ENCODE measurements around the gene SPSB1. TPM values are rescaled to one million over a fixed set of nuclear protein-coding genes. Genes with fewer than 3 reads are reported as not detected.

Gene SPSB1
- total and polyA plus RNA-seq, 2 experiments from 2014 or later: 4.6 to 5.4 TPM

DNA sequence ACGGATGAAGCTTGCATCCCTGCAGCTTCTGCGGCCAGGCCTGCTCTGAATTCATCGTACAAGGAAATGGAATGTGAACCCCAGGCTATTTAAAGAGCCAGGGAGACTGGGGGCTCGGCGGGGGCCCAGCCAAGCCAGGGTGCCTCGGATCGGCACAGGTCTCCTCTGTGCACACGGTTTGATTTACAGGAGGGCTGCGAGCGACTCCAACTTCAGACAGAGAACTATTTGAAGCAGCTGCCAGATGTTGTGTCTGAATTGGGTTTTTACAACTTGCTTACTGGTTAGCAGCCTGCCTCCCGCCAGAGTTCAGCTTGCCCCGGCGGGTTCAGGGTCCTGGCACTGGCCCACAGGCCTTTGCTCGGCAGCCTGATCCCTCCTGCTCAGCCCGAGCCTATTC, 83.2 kb downstream of the SPSB1 start:
- no peak for DNase-seq (ENCODE audit: low read depth in 1 of 2, low spot score in 1 of 2)
- Histone ChIP-seq H3K27me3 (no peaks in the 10 kb centered on the region), H3K4me3 (no peak overlapping the region), H3K27ac (no peak overlapping the region), H3K36me3 (no peaks in the 10 kb centered on the region), H3K4me1 (ENCODE audit: low read depth) (no peaks in the 10 kb centered on the region), H3K9me3 (ENCODE audit: low read depth) (no peaks in the 10 kb centered on the region)
- TF ChIP-seq, protein P1, sequence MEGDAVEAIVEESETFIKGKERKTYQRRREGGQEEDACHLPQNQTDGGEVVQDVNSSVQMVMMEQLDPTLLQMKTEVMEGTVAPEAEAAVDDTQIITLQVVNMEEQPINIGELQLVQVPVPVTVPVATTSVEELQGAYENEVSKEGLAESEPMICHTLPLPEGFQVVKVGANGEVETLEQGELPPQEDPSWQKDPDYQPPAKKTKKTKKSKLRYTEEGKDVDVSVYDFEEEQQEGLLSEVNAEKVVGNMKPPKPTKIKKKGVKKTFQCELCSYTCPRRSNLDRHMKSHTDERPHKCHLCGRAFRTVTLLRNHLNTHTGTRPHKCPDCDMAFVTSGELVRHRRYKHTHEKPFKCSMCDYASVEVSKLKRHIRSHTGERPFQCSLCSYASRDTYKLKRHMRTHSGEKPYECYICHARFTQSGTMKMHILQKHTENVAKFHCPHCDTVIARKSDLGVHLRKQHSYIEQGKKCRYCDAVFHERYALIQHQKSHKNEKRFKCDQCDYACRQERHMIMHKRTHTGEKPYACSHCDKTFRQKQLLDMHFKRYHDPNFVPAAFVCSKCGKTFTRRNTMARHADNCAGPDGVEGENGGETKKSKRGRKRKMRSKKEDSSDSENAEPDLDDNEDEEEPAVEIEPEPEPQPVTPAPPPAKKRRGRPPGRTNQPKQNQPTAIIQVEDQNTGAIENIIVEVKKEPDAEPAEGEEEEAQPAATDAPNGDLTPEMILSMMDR (IDR thresholded peaks at IDR 0.05; ENCODE audit: low read depth, low read length): no peak

DNA sequence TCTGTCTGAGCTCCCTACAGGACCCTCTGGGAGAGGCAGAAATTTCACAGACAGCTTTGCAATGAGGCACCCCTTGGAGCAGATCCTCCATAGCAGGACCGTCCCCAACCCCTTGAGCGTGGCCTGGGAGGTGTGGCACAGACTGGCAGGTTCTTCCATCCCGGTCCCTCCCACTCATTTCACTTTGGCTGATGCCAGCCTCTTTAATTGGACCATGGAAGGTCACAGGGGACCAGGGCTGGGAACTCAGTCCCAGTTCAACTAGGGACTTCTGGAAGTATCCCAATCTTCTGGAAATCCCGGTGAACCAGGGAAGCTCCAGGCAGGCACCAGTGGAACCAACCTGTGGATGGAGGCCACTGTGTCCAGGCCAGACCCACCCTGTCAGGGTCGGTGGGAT, 83.7 kb downstream of the SPSB1 start:
- H3K36me3 ChIP-seq: no peaks in the 10 kb centered on the region
- no peak overlapping the region for H3K27ac ChIP-seq
- no peak for DNase-seq (ENCODE audit: low read depth in 1 of 2, low spot score in 1 of 2)
- no peaks in the 10 kb centered on the region for H3K4me1 ChIP-seq (ENCODE audit: low read depth)
- TF ChIP-seq, protein P1 (IDR thresholded peaks at IDR 0.05; ENCODE audit: low read depth, low read length): no peak
- H3K9me3 ChIP-seq (ENCODE audit: low read depth): no peaks in the 10 kb centered on the region
- H3K27me3 ChIP-seq: no peaks in the 10 kb centered on the region
- H3K4me3 ChIP-seq: no peak overlapping the region

DNA sequence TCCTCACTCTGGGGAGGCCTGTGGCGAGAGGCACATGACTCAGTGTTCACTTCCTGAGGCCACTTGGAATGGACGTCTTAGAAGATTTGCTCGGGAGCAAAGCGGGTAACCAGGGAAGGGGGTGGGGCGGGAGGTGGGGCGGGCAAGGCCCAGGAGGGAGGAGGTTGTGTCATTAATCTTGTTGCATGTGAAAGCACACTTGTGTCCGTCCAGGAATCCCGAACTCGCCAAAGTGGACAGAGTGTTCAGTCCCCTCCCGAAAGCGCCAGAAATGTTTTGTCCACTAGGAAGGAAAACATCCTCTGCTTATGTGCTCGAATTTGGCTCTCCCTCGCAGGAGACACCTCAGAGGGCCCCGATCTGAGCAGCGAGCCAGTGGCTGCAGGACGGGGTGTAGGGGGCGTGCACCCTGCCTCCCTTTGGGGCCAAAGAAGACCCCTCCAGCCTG, 84.2 kb downstream of the SPSB1 start:
- H3K27ac ChIP-seq: no peak overlapping the region
- peak in 1 of 2 donors; percentile 67 for DNase-seq (ENCODE audit: low read depth in 1 of 2, low spot score in 1 of 2)
- no peaks in the 10 kb centered on the region for H3K4me1 ChIP-seq (ENCODE audit: low read depth)
- no peaks in the 10 kb centered on the region for H3K9me3 ChIP-seq (ENCODE audit: low read depth)
- no peaks in the 10 kb centered on the region for H3K36me3 ChIP-seq
- TF ChIP-seq, protein P1 (IDR thresholded peaks at IDR 0.05; ENCODE audit: low read depth, low read length): no peak
- H3K27me3 ChIP-seq: no peaks in the 10 kb centered on the region
- no peak overlapping the region for H3K4me3 ChIP-seq

DNA sequence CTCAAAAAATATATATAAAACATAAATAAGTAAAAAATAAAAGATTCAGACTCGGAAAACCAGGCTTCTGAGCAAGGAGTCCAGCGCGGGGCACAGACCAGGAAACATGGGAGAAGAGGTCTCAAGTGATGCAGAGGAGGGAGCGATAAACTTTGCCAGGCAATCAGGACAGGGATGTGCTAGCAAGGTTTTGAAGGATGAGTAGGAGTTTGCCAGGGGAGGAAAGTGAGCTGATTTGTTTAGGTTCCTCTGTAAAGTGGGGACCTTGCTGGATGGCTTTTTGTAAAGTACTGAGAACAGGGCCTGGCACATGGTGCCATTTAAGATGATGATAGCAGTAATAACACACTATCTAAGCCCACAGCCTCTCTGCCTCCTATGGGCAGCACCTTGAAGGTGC, 86.1 kb downstream of the SPSB1 start:
- Histone ChIP-seq H3K9me3 (ENCODE audit: low read depth) (no peaks in the 10 kb centered on the region), H3K36me3 (no peaks in the 10 kb centered on the region), H3K4me3 (no peak overlapping the region), H3K4me1 (ENCODE audit: low read depth) (no peaks in the 10 kb centered on the region), H3K27me3 (no peaks in the 10 kb centered on the region), H3K27ac (no peak overlapping the region)
- TF ChIP-seq, protein P1 (IDR thresholded peaks at IDR 0.05; ENCODE audit: low read depth, low read length): no peak
- DNase-seq (ENCODE audit: low read depth in 1 of 2, low spot score in 1 of 2): no peak

DNA sequence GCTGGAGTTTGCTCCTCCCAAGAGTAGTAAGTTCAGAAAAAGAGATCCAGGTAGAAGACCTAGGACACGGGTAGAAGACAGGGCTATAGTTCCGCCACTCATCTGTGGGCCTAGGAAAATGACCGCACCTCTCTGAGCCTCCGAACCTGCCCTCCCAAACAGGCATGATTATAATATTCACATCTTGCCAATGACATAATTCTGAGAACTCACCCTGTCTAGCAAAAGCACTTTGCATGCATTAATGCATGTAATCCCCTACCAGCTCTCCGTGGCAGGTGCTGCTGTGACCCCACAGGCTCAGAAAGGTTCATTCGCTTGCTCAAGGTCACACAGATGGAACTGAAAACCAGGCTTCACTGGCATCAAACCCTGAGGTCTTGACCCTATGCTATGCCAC, 88.0 kb downstream of the SPSB1 start:
- H3K9me3 ChIP-seq (ENCODE audit: low read depth): no peaks in the 10 kb centered on the region
- no peaks in the 10 kb centered on the region for H3K36me3 ChIP-seq
- H3K27me3 ChIP-seq: no peaks in the 10 kb centered on the region
- no peak overlapping the region for H3K4me3 ChIP-seq
- no peak for DNase-seq (ENCODE audit: low read depth in 1 of 2, low spot score in 1 of 2)
- H3K27ac ChIP-seq: no peak overlapping the region
- TF ChIP-seq, protein P1 (IDR thresholded peaks at IDR 0.05; ENCODE audit: low read depth, low read length): no peak
- H3K4me1 ChIP-seq (ENCODE audit: low read depth): peaks cover 3% of the 10 kb centered on the region

All from cardiac muscle cell (in vitro differentiated cells and primary cell).